Measurements from ENCODE around the gene FADS3. TPM values are rescaled to one million over a fixed set of nuclear protein-coding genes. Genes with fewer than 3 reads are reported as not detected.

FADS3 gene
- total and polyA plus RNA-seq, 2 donors (not counting 3 experiments of a cell fraction or from before 2014, with no cell fraction given), result 216 to 346 TPM

DNA sequence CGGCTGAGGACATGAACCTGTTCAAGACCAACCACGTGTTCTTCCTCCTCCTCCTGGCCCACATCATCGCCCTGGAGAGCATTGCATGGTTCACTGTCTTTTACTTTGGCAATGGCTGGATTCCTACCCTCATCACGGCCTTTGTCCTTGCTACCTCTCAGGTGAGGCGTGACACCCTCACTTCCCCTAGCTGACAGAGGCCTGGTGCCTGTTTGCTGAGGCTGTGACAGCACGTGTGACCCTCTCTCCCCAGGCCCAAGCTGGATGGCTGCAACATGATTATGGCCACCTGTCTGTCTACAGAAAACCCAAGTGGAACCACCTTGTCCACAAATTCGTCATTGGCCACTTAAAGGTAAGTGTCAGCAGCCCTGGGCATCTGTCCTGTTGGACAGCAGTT lies 51.0 kb downstream of the FADS3 start:
- Histone ChIP-seq H3K79me2 (ENCODE audit: control insufficient read depth, insufficient read depth, low read length) (peaks cover 52% of the 10 kb centered on the region), H3K9me1 (replicated peaks; ENCODE audit: control insufficient read depth, extremely low read depth, insufficient read depth, low read length) (no peaks in the 10 kb centered on the region), H3K4me1 (ENCODE audit: control insufficient read depth, extremely low read depth, insufficient read depth, low read length) (peaks cover 6% of the 10 kb centered on the region), H4K20me1 (replicated peaks; ENCODE audit: control insufficient read depth, extremely low read depth, insufficient read depth, low read length) (no peaks in the 10 kb centered on the region), H2AFZ (ENCODE audit: low read depth, low read length) (no peak overlapping the region), H3K36me3 (ENCODE audit: control insufficient read depth in 2 of 2, extremely low read depth in 1 of 2, insufficient read depth in 2 of 2, low read length in 2 of 2) (peaks cover 42% of the 10 kb centered on the region in 2 experiments), H3K4me3 (replicated peaks in 1 of 3; ENCODE audit: insufficient read depth in 1 of 3, low read depth in 1 of 3, low read length in 3 of 3) (no peak overlapping the region), H3K27ac (ENCODE audit: insufficient read depth, low read depth, low read length) (no peak overlapping the region), H3K27me3 (ENCODE audit: control insufficient read depth in 2 of 2, insufficient read depth in 2 of 2, low read length in 2 of 2) (no peaks in the 10 kb centered on the region), H3K9ac (replicated peaks; ENCODE audit: extremely low read depth, insufficient read depth, low read length) (no peak overlapping the region), H3K4me2 (ENCODE audit: insufficient read depth, low read length) (no peak overlapping the region), H3K9me3 (replicated peaks; ENCODE audit: control insufficient read depth, insufficient read depth, low read length) (no peaks in the 10 kb centered on the region)
- POLR2A ChIA-PET, result no interaction called here
- intact Hi-C loops (cut with micrococcal nuclease) (no loop called here), dilution Hi-C loops (cut with MboI; ENCODE audit: extremely low pct_ligation_motif_present, low sequenced_read_pairs) (no loop called here)
- FAIRE-seq, result no peak
- TF ChIP-seq GATA2 (IDR thresholded peaks at IDR 0.05; ENCODE audit: insufficient read depth, insufficient read length, low read depth, low read length) (no peak), POLR2A (IDR thresholded peaks at IDR 0.05; ENCODE audit: low read depth, low read length) (no peak), POLR2AphosphoS5 (IDR thresholded peaks at IDR 0.05; ENCODE audit: insufficient read depth, low read depth, low read length) (no peak), MYC (IDR thresholded peaks at IDR 0.05; ENCODE audit: low read depth, low read length) (no peak), CTCF (IDR thresholded peaks at IDR 0.05; ENCODE audit: extremely low read depth in 1 of 2, insufficient read depth in 1 of 2, low read depth in 1 of 2, low read length in 2 of 2) (no peak), FOS (IDR thresholded peaks at IDR 0.05; ENCODE audit: borderline replicate concordance, insufficient read depth, low read length) (no peak), JUN (IDR thresholded peaks at IDR 0.05; ENCODE audit: borderline replicate concordance, insufficient read depth, insufficient read length, low read depth) (no peak), EZH2 (IDR thresholded peaks at IDR 0.05; ENCODE audit: borderline replicate concordance, low read depth, low read length, severe bottlenecking) (no peak)
- TF ChIP-seq, protein P1, sequence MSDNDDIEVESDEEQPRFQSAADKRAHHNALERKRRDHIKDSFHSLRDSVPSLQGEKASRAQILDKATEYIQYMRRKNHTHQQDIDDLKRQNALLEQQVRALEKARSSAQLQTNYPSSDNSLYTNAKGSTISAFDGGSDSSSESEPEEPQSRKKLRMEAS (IDR thresholded peaks at IDR 0.05; ENCODE audit: insufficient read depth, insufficient read length), result no peak
- no TSS peak for BruUV-seq (replicated peaks)
- CTCF ChIA-PET, result interaction anchor here (1.2 to 3.2 kb wide), 3 partner anchors 11 to 57 kb away, joined by 3 to 11 read pairs (median 3); no protein-coding TSS in a partner anchor
- no peak for DNase-seq (ENCODE audit: low read depth, low spot score)
